ENCODE results near the gene ANP32B. TPM values are rescaled to one million over a fixed set of nuclear protein-coding genes. Genes with fewer than 3 reads are reported as not detected.

The ANP32B gene
- total and polyA plus RNA-seq, 2 experiments from 2014 or later = 13.1 to 114 TPM

GRCh38 chr9:97935276-97935675 lies 47.9 kb upstream of the ANP32B start (continued):
- TF ChIP-seq ZNF462 (CRISPR knock-in tag; IDR thresholded peaks at IDR 0.05) = no peak

GRCh38 chr9:97936998-97937397 lies 46.1 kb upstream of the ANP32B start:
- Mint-ChIP-seq H3K27ac (no peak overlapping the region), H3K9me3 (no peaks in the 10 kb centered on the region), H3K27me3 (ENCODE audit: insufficient read depth, low read depth, poor library complexity) (peaks cover 4% of the 10 kb centered on the region), H3K36me3 (ENCODE audit: low read depth) (no peaks in the 10 kb centered on the region), H3K4me1 (peaks cover 4% of the 10 kb centered on the region; the same call in 2 of the 3 replicates), H3K4me3 (no peak overlapping the region)
- H3K9me2 ChIP-seq (ENCODE audit: insufficient read depth) = no peaks in the 10 kb centered on the region
- ATAC-seq = no peak
- H3K4me2 ChIP-seq = no peak overlapping the region
- peaks cover 64% of the 10 kb centered on the region for H3K27me3 ChIP-seq (ENCODE audit: insufficient read depth)
- no peak overlapping the region for H3K27ac ChIP-seq (ENCODE audit: low read depth)
- H3F3A ChIP-seq (replicated peaks; ENCODE audit: low read depth) = no peaks in the 10 kb centered on the region
- TF ChIP-seq CREB1 (CRISPR knock-in tag; IDR thresholded peaks at IDR 0.05; ENCODE audit: low read depth) = no peak
- no peak for TF ChIP-seq STAT1 (IDR thresholded peaks at IDR 0.05; ENCODE audit: unreplicated experiment)
- no peak for TF ChIP-seq CTCF (conservative IDR thresholded peaks at IDR 0.05; ENCODE audit: low read depth in 2 of 2)
- H3K36me3 ChIP-seq (ENCODE audit: insufficient read depth) = no peaks in the 10 kb centered on the region
- no peak overlapping the region for H2AFZ ChIP-seq
- DNase-seq (ENCODE audit: low spot score) = no peak
- no peaks in the 10 kb centered on the region for H3K79me2 ChIP-seq (replicated peaks; ENCODE audit: insufficient read depth)
- no peaks in the 10 kb centered on the region for H3K4me1 ChIP-seq (ENCODE audit: insufficient read depth)
- no peak overlapping the region for H3K4me3 ChIP-seq
- H4K20me1 ChIP-seq (replicated peaks; ENCODE audit: insufficient read depth) = no peaks in the 10 kb centered on the region

All from GM23338 (cell line).